Stimulated activated CD8-positive, alpha-beta memory T cell treated with anti-CD3 and anti-CD28 coated beads, Interleukin-4, amount 100 ng/mL, for 4 hours (primary cell): Measurements from ENCODE around the gene CLK4.

ENCODE experiments used
- DNase-seq, 2 donors: peaks; one replicate each; pipeline ENCODE4 v3.0.0-alpha.2; 2020; ENCODE audit warnings: low read depth in 2 of 2, low spot score in 1 of 2

CLK4 gene

GRCh38 chr5:178587763-178588611 lies 38.9 kb downstream of the CLK4 start:
- DNase-seq: no peak

- DNase-seq: no peak
These were observed 40.5 kb downstream of the CLK4 start for GRCh38 chr5:178586396-178586795.

GRCh38 chr5:178585421-178585820 lies 41.4 kb downstream of the CLK4 start:
- peak in 1 of 2 donors; percentile 16 for DNase-seq

GRCh38 chr5:178583279-178583678 lies 43.6 kb downstream of the CLK4 start:
- no peak for DNase-seq

- DNase-seq: no peak
These were observed 44.6 kb downstream of the CLK4 start for GRCh38 chr5:178582291-178582690.

- no peak for DNase-seq
These were observed 45.2 kb downstream of the CLK4 start for GRCh38 chr5:178581621-178582020.

- no peak for DNase-seq
These were observed 46.4 kb downstream of the CLK4 start for GRCh38 chr5:178580271-178580955.

- no peak for DNase-seq
These were observed 48.9 kb downstream of the CLK4 start for GRCh38 chr5:178577944-178578343.

- no peak for DNase-seq
These were observed 49.4 kb downstream of the CLK4 start for GRCh38 chr5:178577376-178577839.

- DNase-seq: no peak
These were observed 50.1 kb downstream of the CLK4 start for GRCh38 chr5:178576591-178577351.

GRCh38 chr5:178573216-178573615 lies 53.6 kb downstream of the CLK4 start:
- no peak for DNase-seq

- DNase-seq: no peak
These were observed 54.2 kb downstream of the CLK4 start for GRCh38 chr5:178572617-178573016.

- no peak for DNase-seq
These were observed 57.4 kb downstream of the CLK4 start for GRCh38 chr5:178569485-178569884.

GRCh38 chr5:178564811-178565550 lies 61.9 kb downstream of the CLK4 start:
- DNase-seq: no peak

- no peak for DNase-seq
These were observed 62.5 kb downstream of the CLK4 start for GRCh38 chr5:178564397-178564796.

- DNase-seq: no peak
These were observed 63.2 kb downstream of the CLK4 start for GRCh38 chr5:178563621-178564020.

- DNase-seq: no peak
These were observed 65.0 kb downstream of the CLK4 start for GRCh38 chr5:178561746-178562264.

- no peak for DNase-seq
These were observed 65.9 kb downstream of the CLK4 start for GRCh38 chr5:178560911-178561310.

- no peak for DNase-seq
These were observed 69.4 kb downstream of the CLK4 start for GRCh38 chr5:178557416-178557815.

GRCh38 chr5:178555771-178556211 lies 71.1 kb downstream of the CLK4 start:
- DNase-seq: no peak

GRCh38 chr5:178555005-178555404 lies 71.8 kb downstream of the CLK4 start:
- no peak for DNase-seq
